ENCODE data around the gene NUDT7. TPM values are rescaled to one million over a fixed set of nuclear protein-coding genes. Genes with fewer than 3 reads are reported as not detected.

NUDT7 gene
- total RNA-seq (2022; extraction: Qiagen RNA extraction): 5.1 to 7.1 TPM (median 5.1 TPM) in 5 replicates

GRCh38 chr16:77722309-77723107, at the start of gene NUDT7:
Gene NUDT7, plus strand, starts transcription at chr16:77722514. Its CDS starts 69 bp downstream, at chr16:77722583.

DNA sequence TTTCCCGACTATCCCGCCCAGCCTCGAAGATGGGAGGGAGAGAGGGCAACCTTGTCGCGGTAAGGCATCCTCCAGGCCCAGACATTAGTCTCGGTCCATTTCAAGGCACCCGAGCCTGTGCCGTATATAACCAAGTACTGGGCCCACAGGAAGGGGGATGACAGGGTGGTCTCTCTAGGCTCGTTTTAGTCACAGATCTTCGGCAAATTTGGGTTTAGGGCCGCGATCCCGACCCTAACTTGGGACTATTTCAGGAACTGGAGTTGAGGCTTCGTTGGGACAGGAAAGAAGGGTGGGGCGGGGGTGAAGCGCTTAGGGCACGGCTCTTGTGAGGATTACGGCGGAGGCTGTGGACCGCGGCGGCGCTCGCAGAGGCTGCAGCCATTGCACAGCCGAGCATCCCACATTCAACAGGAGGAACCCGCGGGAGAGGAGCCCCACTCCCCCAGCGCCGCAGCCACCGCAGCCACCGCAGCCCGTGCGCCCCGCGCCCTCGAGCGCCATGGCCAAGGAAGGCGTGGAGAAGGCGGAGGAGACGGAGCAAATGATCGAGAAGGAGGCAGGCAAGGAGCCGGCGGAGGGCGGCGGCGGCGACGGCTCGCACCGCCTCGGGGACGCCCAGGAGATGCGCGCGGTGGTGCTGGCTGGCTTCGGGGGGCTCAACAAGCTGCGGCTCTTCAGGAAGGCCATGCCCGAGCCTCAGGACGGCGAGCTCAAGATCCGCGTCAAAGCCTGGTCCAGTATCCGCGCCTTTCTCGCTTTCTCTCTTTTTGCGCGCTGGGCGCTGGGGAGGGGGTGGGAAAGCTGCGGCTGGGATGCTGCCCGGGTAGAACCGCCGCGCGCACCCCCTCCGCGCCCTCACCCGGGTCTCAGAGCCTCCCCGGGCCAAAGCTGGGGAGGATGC, 66.1 kb downstream of the NUDT7 start, which contains the start of gene VAT1L:
VAT1L (plus strand) TSS at position 384 of the 904 bp plus-strand sequence; CDS start at position 503, 119 bp downstream.

Other genes starting within 250 kb of the NUDT7 start
- gene VAT1L, start 66.0 kb downstream of the NUDT7 start, total RNA-seq (2022; extraction: Qiagen RNA extraction): 0.02 to 0.03 TPM in 2 of 5 replicates, not detected in the others

All from A549 treated with CORT108297 at 1 μM for 4 hours (cell line).